ENCODE results near the gene GALR1. TPM values are rescaled to one million over a fixed set of nuclear protein-coding genes. Genes with fewer than 3 reads are reported as not detected.

GALR1 gene
- polyA plus RNA-seq, 3 donors: not detected

- no CpG with 5 or more reads among the region's 6 CpGs for WGBS (ENCODE audit: insufficient coverage)
- Histone ChIP-seq H4K20me1 (ENCODE audit: insufficient read depth, low read length) (no peaks in the 10 kb centered on the region), H3K4me1 (ENCODE audit: control insufficient read depth in 1 of 2, insufficient read depth in 2 of 2, low read length in 2 of 2) (no peaks in the 10 kb centered on the region), H3K9ac (ENCODE audit: insufficient read depth, low read length, poor library complexity, severe bottlenecking) (no peak overlapping the region), H3K36me3 (replicated peaks in 1 of 2; ENCODE audit: control insufficient read depth in 1 of 2, insufficient read depth in 2 of 2, low read length in 2 of 2) (no peaks in the 10 kb centered on the region), H3K27ac (ENCODE audit: low read depth in 1 of 2, low read length in 2 of 2) (no peak overlapping the region), H3K27me3 (ENCODE audit: control insufficient read depth in 2 of 2, insufficient read depth in 2 of 2, low read length in 2 of 2) (peaks cover 0 to 2% of the 10 kb centered on the region in 2 donors), H3K4me2 (replicated peaks; ENCODE audit: extremely low read depth, low read length, poor library complexity, severe bottlenecking) (no peak overlapping the region), H3K4me3 (replicated peaks in 1 of 3; ENCODE audit: low read depth in 2 of 3, low read length in 3 of 3) (no peak overlapping the region), H2AFZ (ENCODE audit: insufficient read depth, low read depth, low read length, poor library complexity, severe bottlenecking) (no peak overlapping the region), H3K79me2 (ENCODE audit: insufficient read depth, low read length) (no peaks in the 10 kb centered on the region), H3K9me3 (replicated peaks in 1 of 2; ENCODE audit: control insufficient read depth in 1 of 2, insufficient read depth in 1 of 2, low read length in 2 of 2) (no peaks in the 10 kb centered on the region)
- Mint-ChIP-seq H3K4me3 (no peak overlapping the region), H3K27me3 (ENCODE audit: low read depth in 3 of 3) (peaks cover 1 to 5% (median 2%) of the 10 kb centered on the region in 3 donors), H3K27ac (no peak overlapping the region), H3K36me3 (no peaks in the 10 kb centered on the region), H3K9me3 (no peaks in the 10 kb centered on the region), H3K4me1 (no peaks in the 10 kb centered on the region)
- no peak for TF ChIP-seq CTCF (IDR thresholded peaks at IDR 0.05)
- intact Hi-C loops (cut with micrococcal nuclease): no loop called here
- DNase-seq: no peak
These were observed 64.9 kb downstream of the GALR1 start for GRCh38 chr18:77314511-77314910.

- H2AFZ ChIP-seq (ENCODE audit: insufficient read depth, low read depth, low read length, poor library complexity, severe bottlenecking): no peak overlapping the region
- no peak overlapping the region for H3K9ac ChIP-seq (ENCODE audit: insufficient read depth, low read length, poor library complexity, severe bottlenecking)
- no peaks in the 10 kb centered on the region for H3K4me1 ChIP-seq (ENCODE audit: control insufficient read depth in 1 of 2, insufficient read depth in 2 of 2, low read length in 2 of 2)
- H3K4me3 Mint-ChIP-seq: no peak overlapping the region
- H3K4me3 ChIP-seq (replicated peaks in 1 of 3; ENCODE audit: low read depth in 2 of 3, low read length in 3 of 3): no peak overlapping the region
- no peaks in the 10 kb centered on the region for H3K4me1 Mint-ChIP-seq
- no peaks in the 10 kb centered on the region for H3K79me2 ChIP-seq (ENCODE audit: insufficient read depth, low read length)
- H3K36me3 ChIP-seq (replicated peaks in 1 of 2; ENCODE audit: control insufficient read depth in 1 of 2, insufficient read depth in 2 of 2, low read length in 2 of 2): no peaks in the 10 kb centered on the region
- peaks cover 1 to 7% (median 2%) of the 10 kb centered on the region in 3 donors for H3K27me3 Mint-ChIP-seq (ENCODE audit: low read depth in 3 of 3)
- TF ChIP-seq CTCF (IDR thresholded peaks at IDR 0.05): no peak
- intact Hi-C loops (cut with micrococcal nuclease): no loop called here
- 96% methylated on average over 4 of the region's 10 CpGs for WGBS (ENCODE audit: insufficient coverage)
- no peak overlapping the region for H3K4me2 ChIP-seq (replicated peaks; ENCODE audit: extremely low read depth, low read length, poor library complexity, severe bottlenecking)
- no peaks in the 10 kb centered on the region for H3K9me3 ChIP-seq (replicated peaks in 1 of 2; ENCODE audit: control insufficient read depth in 1 of 2, insufficient read depth in 1 of 2, low read length in 2 of 2)
- H3K36me3 Mint-ChIP-seq: no peaks in the 10 kb centered on the region
- H3K27ac ChIP-seq (ENCODE audit: low read depth in 1 of 2, low read length in 2 of 2): no peak overlapping the region
- H3K27me3 ChIP-seq (ENCODE audit: control insufficient read depth in 2 of 2, insufficient read depth in 2 of 2, low read length in 2 of 2): peaks cover 2% of the 10 kb centered on the region in 2 donors
- H3K9me3 Mint-ChIP-seq: peaks cover 0 to under 1% (median 0%) of the 10 kb centered on the region in 7 donors
- DNase-seq: no peak
- H3K27ac Mint-ChIP-seq: no peak overlapping the region
- no peaks in the 10 kb centered on the region for H4K20me1 ChIP-seq (ENCODE audit: insufficient read depth, low read length)
These were observed 65.3 kb downstream of the GALR1 start for GRCh38 chr18:77314952-77315351.

All from CD14-positive monocyte (primary cell).